KOPT-K1 (cell line): ENCODE results near the gene PAXIP1.

Source experiments
- H3K27ac ChIP-seq: fragments of 200-600 bp; sonication (generic); 2 replicates; pipeline ENCODE4 v1.5.1; 2016; ENCODE audit warnings: antibody characterized with exemption, mild to moderate bottlenecking, low read depth, low read length; ENCODE audit not compliant: poor library complexity, severe bottlenecking
- H3K36me3 ChIP-seq: fragments of 200-600 bp; sonication (generic); 2 replicates; pipeline ENCODE4 v1.5.1; 2017; ENCODE audit warnings: antibody characterized with exemption, mild to moderate bottlenecking, low read length, moderate library complexity; ENCODE audit not compliant: insufficient read depth
- H3K9me3 ChIP-seq: fragments of 200-600 bp; sonication (generic); 2 replicates; pipeline ENCODE4 v1.5.1; 2017; ENCODE audit warnings: antibody characterized with exemption, low read length, mild to moderate bottlenecking; ENCODE audit not compliant: insufficient read depth, poor library complexity, severe bottlenecking

The PAXIP1 gene

DNA sequence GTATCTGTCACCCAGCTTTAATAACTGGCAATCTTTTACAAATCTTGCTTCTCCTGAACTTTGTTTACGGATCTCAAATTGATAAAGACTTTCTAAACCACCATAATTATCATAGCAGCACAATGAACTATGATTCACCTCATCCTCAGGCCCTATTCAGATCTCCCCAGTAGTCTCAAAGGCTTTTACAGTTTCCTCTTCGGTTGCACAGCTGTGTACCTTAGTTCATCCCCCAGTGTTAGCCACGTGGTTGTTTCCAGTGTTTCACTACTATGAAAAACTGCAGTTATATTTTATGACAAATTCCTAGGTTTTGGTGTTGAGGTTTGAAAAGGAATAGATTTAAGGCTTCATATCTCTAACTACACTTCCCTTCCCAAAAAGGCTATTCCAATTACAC is 24.9 kb downstream of the PAXIP1 start:
- H3K27ac ChIP-seq: no peak overlapping the region
- peaks cover 94% of the 10 kb centered on the region for H3K36me3 ChIP-seq
- H3K9me3 ChIP-seq: no peaks in the 10 kb centered on the region

DNA sequence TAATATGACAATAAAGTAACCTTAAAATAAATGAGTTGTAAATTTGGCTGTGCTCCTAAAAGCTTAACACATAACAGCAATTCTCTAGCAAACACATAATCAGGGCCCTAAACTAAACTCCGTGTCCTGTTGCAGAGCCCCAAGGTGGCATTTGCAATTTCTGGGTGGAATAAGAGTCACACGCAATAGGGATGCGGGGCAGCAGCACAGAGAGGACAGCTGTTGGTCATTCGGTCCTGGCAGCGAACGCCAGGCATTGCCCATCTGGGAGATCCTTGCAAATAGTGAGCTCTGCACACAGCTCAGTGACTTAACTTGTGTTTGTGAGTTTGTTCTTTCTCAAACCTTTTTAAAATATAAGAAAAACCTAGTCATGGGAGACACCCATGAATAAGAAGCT is 25.7 kb downstream of the PAXIP1 start:
- Histone ChIP-seq H3K9me3 (no peaks in the 10 kb centered on the region), H3K36me3 (peaks cover 94% of the 10 kb centered on the region), H3K27ac (no peak overlapping the region)

DNA sequence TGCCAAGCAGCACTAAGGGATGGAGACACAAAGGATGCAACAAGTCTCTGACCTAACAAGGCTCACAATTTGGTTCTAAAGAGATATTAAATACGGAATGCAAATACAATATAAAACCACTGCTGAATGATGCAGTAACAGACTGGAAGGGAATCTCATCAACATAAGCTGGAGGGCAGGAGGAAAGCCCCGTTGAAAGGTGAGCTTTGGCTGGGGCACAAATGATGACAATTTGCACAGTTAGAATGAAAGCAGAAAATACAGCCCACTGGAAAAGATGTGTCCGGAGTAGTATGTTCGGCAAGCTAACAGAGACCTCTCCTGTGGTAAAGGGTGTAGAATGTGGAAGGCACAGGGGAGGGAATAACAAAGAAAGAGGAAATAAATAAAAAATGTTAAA is 26.1 kb downstream of the PAXIP1 start:
- no peaks in the 10 kb centered on the region for H3K9me3 ChIP-seq
- peaks cover 94% of the 10 kb centered on the region for H3K36me3 ChIP-seq
- no peak overlapping the region for H3K27ac ChIP-seq

DNA sequence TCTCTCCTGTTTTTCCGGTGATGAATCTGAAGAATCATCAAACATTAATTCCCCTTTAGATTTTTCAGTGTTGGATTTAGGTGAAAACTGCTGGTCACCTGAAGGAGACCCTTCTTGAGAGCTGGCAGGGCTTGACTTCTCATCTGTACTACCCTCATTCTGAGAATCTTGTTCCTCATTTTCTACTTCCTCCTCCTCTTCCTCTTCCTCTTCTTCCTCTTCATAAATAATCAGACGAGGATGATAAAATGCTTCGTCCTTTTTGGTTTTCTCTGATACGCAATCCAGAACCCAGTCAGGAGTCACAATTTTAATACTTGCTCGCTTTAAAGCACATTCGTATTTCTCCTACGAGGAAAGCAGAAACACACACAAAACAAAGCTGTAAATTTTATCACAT is 26.9 kb downstream of the PAXIP1 start:
- Histone ChIP-seq H3K27ac (no peak overlapping the region), H3K36me3 (peaks cover 94% of the 10 kb centered on the region), H3K9me3 (no peaks in the 10 kb centered on the region)

DNA sequence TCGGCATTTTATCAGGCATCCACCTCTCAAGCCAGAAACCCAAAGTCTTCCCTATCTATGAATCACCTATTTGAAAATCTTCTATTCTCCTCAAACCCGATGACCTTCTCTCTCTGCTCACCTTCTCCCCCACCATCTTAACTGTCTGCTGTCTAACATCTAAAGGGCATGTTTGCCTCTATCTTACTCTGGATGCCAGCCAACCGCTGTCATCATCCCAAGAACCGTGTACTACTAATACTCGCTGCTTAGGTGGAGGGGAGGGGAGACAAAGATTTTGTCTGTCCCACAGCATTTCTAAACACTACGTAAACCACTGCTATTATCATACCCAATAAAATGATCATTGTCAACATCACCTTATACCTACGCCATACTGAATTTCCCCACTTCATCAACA is 29.5 kb downstream of the PAXIP1 start:
- Histone ChIP-seq H3K36me3 (peaks cover 96% of the 10 kb centered on the region), H3K27ac (no peak overlapping the region), H3K9me3 (no peaks in the 10 kb centered on the region)

DNA sequence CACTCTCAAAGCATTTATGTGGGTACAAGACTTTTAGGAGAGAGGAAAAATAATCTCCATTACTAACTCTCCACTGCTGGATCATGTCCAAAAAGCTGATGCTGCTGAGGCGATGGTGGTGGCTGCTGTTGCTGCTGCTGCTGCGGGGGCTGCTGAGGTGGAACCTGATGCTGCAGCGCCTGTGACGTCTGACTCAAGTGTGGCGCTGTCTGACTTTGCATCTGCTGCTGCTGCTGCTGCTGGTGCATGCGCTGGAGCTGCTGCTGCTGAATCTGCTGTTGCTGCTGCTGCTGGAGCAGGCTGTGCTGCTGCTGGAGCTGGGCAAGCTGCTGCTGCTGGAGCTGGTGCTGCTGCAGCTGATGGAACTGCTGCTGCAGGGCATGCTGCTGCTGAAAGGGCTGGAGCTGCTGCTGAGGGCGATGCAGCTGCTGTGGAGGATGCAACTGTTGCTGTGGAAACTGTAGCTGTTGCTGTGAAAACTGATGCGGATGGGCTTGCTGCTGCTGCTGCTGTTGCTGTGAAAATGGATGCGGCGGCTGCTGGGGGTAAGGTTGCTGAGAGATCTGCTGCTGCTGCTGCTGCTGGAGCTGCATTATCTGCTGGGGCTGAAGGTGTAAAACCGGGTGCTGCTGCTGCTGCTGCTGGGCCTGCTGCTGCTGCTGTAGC is 34.5 kb downstream of the PAXIP1 start:
- Histone ChIP-seq H3K9me3 (no peaks in the 10 kb centered on the region), H3K27ac (no peak overlapping the region), H3K36me3 (peaks cover 98% of the 10 kb centered on the region)

DNA sequence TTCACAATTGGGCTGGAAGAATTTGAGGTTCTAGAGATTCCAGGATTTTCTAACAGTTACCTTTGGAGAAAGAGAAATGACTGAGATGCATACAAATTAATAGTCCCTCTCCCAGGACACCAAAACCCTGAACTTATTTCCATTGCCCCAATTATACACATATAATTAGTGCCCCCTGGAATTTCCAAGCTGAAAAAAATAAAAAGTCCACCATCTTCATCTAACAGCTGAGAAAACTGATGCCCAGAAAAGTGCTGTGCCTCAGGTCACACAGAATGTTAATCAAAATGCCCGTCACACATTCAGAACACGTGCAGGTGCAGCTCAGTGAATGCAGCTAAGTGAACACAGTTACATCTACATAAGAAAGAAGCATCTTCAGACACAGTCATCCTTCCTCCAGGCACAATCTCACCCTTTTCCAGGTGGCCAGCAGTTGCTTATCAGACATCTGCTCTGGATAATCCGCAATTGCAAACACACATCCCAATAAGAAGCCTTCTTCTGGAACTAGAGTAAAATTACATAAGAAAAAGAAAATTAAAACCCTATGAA is 35.4 kb downstream of the PAXIP1 start:
- H3K9me3 ChIP-seq: no peaks in the 10 kb centered on the region
- H3K27ac ChIP-seq: no peak overlapping the region
- peaks cover 98% of the 10 kb centered on the region for H3K36me3 ChIP-seq

DNA sequence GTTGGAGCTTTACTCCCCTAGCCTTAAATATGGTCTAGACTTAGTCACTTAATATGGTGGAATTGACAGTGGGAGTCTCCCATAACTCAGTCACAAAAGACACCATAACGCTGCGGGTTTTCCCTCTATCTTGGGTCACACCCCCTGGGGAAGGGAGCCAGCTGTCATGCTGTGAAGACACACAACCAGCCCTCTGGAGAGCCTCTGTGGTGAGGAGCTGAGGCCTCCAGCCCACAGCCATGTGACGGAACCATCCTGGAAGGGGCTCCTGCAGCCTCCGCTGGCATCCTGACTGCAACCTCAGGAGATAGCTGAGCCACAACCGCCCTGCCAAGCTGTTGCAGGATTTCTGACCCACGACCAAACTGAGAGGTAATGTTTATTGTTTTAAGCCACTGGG is 37.9 kb downstream of the PAXIP1 start:
- Histone ChIP-seq H3K27ac (no peak overlapping the region), H3K9me3 (no peaks in the 10 kb centered on the region), H3K36me3 (peaks cover 100% of the 10 kb centered on the region)

DNA sequence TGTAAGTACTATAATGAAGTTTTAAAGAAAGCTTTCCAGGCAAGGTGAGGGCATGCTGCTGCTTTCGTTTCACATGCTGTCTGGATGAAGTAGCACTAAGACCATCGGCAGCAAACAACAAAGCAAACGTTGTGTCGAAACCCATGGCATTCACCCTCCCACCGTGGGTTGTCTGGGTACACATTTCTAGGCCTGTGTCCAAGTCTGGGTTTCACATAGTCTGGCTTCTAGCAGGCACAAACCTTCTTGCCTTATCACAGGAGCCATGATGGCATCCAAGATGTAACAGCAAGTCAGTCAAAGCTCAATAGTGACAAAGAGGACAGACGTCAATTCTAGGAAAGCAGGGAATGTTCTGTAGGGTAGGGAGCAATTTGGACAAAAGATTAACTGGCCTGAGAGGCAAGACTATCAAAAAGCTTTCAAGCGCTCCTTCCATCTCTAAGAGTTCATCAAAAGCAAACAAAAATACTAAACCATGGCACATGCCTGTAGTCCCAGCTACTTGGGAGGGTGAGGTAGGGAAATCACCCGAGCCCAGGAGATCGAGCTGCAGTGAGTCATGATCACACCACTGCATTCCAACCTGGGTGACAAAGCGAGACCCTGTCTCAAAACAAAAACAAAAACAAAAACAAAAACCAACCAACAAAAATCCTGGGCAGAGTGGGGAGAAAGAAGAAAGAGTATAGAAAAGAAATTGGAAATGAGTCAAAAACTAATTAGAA is 42.7 kb downstream of the PAXIP1 start:
- Histone ChIP-seq H3K36me3 (peaks cover 100% of the 10 kb centered on the region), H3K27ac (no peak overlapping the region), H3K9me3 (no peaks in the 10 kb centered on the region)

DNA sequence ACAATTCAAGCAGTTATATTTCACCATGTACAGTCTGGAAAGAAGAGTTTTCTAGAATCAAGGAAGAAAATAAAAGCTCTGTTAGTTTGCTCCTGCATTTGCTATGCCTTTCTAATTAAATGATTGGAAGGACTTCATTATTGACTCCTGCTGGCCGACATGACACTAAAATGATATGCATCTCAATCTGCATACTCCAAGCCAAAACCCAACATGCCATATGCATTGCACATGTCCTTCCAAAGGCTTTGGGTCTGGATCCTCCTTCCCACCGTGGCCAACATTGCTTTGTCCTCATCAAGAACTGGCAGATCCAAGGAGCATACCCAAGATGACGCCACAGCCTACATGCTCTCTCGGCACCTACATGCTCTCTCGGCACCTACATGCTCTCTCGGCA is 46.5 kb downstream of the PAXIP1 start:
- H3K9me3 ChIP-seq: no peaks in the 10 kb centered on the region
- peaks cover 100% of the 10 kb centered on the region for H3K36me3 ChIP-seq
- H3K27ac ChIP-seq: no peak overlapping the region

DNA sequence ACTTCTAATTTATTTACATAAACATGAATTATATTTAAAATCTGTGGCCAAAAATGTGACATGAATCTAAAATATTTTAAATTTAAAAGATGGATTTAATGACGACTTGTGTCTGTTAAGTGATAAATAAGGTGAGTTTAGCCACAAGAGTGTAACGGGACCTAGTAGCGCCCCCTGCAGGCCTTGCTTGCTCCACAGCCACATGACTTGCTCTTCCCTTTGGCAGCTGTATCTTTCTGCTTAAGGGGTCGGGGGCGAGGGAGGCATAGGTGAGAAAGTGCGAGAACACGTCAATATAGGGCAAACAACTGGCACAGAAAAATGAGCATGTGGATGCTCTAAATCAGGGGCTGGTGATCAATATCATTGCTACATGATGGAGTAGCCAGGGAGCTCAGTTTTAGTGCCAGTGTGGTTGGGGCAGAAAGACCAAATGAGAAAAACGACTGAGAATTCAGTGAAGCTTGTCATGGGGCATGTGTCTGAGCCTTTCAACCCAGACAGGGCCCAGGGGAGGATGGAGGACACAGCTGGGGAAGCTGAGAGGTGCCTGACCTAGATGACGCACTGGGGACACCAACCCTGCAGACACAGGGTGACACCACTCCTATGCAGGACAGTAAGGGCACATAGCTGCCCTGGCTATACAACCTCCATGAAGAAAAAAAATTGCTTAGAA is 49.8 kb downstream of the PAXIP1 start:
- no peaks in the 10 kb centered on the region for H3K9me3 ChIP-seq
- peaks cover 98% of the 10 kb centered on the region for H3K36me3 ChIP-seq
- H3K27ac ChIP-seq: no peak overlapping the region

DNA sequence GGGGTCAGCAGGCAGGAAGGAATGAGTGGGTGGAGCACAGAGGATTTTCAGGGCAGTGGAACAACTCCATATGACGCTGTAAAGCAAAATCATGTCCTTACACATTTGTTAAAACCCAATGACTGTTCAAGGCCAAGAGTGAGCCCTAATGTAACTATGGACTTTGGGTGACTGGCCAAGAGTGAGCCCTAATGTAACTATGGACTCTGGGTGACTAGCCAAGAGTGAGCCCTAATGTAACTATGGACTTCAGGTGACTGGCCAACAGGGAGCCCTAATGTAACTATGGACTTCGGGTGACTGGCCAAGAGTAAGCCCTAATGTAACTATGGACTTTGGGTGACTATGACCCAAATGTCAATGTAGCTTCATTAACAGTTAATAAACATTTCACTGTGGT is 52.0 kb downstream of the PAXIP1 start:
- Histone ChIP-seq H3K9me3 (no peaks in the 10 kb centered on the region), H3K27ac (no peak overlapping the region), H3K36me3 (peaks cover 98% of the 10 kb centered on the region)

DNA sequence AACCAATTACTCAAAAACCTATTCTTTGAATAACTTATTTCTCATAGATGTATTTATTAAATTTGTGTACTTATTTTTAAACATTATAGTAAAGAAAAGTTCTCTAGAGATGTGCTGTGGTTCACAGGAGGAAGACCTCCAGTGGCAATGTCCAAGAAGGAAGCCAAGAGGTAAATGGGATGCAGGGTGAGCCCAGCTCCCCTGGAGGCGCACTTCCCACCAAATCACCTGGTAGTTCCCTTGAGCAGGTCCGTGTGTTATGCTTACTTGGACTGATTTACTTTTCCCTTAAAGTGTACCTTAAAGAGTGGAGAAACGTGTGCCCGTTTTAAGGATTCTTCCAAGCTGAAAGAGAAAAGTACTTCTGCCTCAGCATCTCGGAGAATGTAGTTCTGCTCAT is 55.3 kb downstream of the PAXIP1 start:
- Histone ChIP-seq H3K9me3 (no peaks in the 10 kb centered on the region), H3K27ac (no peak overlapping the region), H3K36me3 (peaks cover 98% of the 10 kb centered on the region)

DNA sequence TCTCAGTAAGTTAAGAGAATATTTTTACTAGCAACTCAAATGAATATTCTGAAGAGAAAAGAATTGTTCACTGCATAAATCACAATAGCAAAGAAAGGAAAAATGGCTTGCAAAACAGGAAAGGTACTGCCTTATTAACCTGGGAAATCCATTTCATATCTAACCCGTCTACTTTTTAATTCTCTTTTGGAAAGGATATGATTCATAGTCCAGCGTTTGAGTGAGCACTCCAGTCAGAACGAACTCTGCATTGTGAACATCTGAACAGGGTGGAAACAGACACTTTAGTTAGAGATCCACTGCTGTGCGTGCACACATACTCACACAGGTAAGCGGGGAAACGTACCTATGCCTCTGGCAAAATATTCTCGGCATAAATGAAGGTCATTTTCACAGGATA is 56.8 kb downstream of the PAXIP1 start:
- H3K27ac ChIP-seq: no peak overlapping the region
- no peaks in the 10 kb centered on the region for H3K9me3 ChIP-seq
- H3K36me3 ChIP-seq: peaks cover 96% of the 10 kb centered on the region

DNA sequence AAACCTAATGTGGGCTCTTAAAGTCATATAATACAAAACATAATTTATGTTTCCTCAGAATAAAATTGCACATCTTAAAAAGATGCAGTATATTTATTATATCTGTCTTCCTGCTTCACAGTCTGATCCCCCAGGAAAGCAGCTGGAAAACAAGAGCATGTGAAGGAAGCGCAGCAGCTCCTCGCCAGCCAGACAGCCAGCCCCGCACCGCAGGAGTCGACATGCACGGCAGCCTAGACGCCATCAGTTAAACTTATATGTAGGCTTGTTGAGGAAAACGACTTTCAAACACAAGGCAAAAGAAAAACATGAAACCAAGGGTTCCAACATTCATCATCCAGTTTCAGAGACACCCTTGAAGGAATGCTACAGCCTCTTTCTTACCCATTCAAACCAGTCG is 59.0 kb downstream of the PAXIP1 start:
- peaks cover 86% of the 10 kb centered on the region for H3K36me3 ChIP-seq

More for the DNA sequence above, 59.0 kb downstream of the PAXIP1 start:
- no peak overlapping the region for H3K27ac ChIP-seq
- H3K9me3 ChIP-seq: peaks cover 9% of the 10 kb centered on the region
